CD4-positive, alpha-beta T cell treated with Interleukin-4 for 4 hours (primary cell): Measurements from ENCODE around the gene STARD3.
A peak's percentile ranks its signal among the peaks of the same experiment; 100 is the strongest.

ENCODE experiments used
- DNase-seq: peaks from one replicate; pipeline ENCODE4 v3.0.0-alpha.2; 2020

Gene STARD3

GRCh38 chr17:39621523-39622379 is 15.2 kb upstream of the STARD3 start:
- DNase-seq = peak; percentile 82

DNA sequence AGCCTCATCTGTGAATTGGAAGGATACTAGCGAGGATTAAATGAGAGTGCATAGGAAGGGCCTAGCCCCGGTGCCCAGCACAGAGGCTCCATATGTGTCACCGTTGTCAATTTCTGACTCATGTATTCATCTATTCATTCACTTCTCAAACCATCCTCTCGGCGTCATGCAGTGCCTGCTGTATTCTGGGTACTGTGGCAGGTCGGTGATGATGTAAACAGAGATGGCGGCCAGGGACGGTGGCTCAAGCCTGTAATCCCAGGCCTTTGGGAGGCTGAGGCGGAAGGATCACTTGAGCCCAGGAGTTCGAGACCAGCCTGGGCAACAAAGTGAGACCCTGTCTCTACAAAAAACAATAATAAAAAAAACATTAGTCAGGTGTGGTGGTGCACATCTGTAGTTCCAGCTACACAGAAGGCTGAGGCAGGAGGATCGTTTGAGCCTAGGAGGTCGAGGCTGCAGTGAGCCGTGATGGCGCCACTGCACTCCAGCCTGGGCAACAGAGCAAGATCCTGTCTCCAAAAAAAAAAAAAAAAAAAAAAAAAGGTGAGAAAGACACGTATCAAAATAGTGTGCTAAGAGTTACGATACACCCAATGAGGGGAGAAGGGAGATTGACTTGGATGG is 14.5 kb upstream of the STARD3 start:
- peak; percentile 67 for DNase-seq

DNA sequence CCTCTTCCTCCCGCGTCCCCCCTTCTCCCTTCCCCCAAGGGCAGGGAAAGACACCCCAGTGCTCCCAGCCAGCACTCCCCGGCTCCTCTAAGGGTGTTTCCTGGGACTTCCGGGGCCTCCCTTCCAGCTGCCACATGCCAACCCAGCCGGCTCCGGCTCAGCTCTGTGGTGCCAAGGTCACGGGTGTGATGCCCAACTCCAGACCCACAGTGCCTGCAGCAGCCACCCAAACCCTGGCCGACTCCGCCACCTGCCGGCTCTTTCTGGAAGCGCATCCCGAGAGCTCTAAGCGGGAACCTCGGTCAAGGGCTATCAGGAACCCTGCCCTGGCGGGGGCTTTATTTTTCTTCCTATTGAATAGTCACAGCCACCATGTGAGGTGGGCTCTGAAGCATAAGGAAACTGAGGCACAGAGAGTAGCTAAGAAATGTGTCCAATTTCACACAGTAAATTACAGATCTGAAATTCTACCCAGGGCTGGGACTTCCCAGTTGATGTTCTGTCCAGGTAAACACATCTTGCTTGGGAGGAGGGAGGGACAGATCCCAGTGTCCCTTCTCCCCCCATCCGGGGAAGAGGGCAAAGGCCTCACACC is 13.5 kb upstream of the STARD3 start:
- peak; percentile 84 for DNase-seq

DNA sequence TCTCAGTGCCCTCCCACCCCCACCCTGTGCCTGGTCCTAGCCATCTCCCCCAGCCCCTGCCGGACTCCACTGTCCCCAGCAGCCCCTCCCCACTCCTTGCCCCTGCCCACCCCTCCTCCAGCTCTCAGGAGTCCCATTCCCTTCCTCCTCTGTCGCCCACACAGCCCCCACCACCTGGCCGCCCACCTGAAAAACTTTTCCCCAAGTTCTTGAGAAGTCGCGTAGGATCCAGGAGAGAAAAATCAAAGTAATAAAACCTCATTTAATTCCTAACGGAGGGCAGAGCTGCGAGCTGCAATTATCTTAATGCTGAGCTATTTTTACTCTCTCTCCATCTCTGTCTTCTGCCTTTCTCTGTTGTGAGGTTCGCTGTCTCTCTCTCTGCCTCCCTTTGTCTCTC is 12.6 kb upstream of the STARD3 start:
- DNase-seq = no peak

DNA sequence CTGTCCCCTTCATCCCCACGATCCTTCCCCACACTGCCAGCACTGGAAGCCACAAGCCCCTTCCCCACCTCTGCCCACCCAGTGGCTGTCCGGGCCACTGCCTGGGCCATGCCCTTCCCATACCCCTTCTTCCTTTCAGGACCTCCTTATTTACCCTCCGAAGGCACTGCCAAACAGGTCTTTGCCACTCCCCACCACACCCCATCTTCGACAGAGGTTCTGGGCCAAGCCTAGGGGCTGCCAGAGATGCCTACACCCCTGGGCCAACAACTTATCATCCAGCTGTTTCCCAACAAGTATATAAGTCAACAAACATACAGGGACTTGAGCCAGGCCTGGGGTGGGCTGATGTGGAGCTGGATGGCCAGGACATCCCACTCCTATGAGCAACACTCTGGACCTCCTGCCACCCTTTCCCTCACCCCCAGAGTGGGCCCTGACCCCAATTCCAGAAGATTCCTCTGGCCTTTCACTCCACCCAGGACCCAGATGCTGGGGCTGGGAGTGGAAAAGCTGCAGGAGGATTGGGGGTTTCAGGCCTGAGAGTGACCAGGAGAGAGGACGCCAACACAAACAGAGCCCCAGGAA is 11.7 kb upstream of the STARD3 start:
- no peak for DNase-seq

DNA sequence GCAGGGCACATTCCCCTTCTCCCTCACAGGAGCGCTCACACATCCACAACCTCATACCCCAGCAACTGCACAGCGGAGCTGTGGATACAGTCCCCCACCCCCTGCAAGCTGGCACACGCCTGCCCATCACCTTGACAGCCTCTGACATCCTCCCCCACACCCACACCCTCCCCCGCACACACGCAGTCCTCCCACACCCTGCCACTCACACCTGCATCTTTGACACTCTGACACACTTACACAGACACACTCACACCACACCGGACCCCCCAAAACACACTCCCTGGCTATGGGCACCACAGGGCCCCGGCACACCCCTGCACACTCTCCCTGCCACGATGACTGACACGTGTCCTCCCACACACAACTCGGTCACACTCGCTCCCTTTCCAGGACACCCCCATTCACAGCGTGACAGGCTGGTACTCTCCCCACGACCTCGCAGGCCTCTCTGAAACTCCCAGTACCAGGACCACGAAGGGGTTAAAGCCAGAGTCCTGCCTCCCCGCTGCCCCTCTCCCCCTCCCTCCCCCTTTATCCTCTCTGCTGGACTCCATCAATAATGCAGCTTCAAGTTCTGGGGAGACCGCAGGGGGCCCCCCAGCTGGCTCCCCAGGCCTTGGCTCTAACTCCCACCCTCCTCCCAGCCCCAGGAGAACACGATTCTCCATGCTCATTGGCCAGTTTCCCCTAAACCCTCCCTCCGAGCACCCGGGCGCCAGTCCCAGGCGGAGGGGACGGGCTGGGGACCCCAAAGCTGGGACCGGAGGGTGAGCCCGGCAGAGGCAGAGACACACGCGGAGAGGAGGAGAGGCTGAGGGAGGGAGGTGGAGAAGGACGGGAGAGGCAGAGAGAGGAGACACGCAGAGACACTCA is 10.5 kb upstream of the STARD3 start, which contains the start of gene PPP1R1B:
TSS of gene PPP1R1B (plus strand) at position 782 of the 876 bp plus-strand sequence. CDS start 441 bp downstream, outside the sequence.
- no peak for DNase-seq

DNA sequence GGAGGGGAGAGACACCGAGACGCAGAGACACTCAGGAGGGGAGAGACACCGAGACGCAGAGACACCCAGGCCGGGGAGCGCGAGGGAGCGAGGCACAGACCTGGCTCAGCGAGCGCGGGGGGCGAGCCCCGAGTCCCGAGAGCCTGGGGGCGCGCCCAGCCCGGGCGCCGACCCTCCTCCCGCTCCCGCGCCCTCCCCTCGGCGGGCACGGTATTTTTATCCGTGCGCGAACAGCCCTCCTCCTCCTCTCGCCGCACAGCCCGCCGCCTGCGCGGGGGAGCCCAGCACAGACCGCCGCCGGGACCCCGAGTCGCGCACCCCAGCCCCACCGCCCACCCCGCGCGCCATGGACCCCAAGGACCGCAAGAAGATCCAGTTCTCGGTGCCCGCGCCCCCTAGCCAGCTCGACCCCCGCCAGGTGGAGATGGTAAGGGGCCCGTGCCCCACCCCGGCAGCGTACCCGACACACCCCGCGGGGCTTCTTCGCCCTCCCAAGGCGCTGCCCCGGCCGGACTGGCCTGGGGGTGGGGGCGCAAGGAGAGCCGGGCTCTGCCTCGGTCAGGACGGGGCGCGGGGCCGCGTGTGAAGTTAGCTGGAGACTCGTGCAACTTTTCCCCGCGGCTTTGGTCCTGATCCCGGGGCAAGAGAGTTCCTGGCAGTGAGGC is 9.8 kb upstream of the STARD3 start:
- DNase-seq = no peak

- DNase-seq = no peak
Measured at GRCh38 chr17:39627712-39628516, 9.0 kb upstream of the STARD3 start.

DNA sequence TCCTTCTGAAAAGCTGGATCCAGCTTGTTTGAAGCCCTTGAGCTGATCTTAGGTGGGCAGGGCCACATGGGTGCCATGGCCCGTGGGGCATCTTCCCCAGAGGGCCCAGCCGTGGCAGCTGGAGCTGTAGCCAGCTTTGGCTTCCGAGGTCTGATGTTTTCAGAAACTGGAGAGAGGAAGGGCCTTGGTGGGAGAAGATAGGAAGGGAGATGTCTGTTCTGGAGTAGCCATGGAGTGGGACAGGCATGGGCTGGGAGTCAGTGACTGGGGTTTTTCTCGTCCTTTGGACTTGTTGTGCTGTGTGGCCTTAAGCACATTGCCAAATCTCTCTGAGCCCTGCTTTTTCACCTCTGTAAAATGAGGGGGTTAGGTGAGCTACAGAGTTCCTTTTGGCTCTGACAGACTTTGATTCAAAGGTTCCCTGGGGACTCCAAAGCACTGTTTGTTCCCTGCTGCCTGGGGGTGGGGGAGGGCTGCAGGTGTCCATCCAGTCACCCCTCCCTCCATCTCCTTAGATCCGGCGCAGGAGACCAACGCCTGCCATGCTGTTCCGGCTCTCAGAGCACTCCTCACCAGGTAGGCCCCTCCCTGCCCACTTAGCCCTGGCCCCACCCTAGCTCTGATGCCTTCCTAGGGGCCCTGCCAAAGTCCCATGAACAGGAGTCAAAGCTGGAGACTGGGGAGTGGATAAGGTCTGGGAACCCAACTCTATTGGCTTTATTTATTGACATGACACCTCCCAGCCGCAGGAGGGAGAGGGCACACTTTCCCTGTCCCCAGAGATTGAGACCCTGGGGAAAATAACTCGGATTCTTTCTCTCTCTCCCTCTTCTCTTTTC is 8.1 kb upstream of the STARD3 start:
- DNase-seq = no peak

DNA sequence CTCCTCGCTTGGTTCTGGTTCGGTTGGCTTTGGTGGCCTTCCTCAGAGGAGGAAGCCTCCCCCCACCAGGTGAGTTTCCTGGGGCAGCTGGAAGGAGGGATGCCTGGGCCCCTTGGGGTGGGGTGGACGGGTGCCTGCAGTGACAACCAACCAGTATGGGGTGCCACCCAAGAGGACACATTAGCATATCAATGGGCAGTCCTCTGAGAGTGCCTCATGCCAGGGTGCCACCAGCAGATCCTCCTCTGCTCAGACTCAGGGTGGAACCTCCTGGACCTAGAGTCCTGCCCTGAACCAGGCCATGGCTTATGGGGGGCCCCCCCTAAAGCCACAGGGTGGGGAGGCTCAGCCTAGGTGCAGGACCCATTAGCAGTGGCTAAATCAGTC is 7.5 kb upstream of the STARD3 start:
- no peak for DNase-seq

DNA sequence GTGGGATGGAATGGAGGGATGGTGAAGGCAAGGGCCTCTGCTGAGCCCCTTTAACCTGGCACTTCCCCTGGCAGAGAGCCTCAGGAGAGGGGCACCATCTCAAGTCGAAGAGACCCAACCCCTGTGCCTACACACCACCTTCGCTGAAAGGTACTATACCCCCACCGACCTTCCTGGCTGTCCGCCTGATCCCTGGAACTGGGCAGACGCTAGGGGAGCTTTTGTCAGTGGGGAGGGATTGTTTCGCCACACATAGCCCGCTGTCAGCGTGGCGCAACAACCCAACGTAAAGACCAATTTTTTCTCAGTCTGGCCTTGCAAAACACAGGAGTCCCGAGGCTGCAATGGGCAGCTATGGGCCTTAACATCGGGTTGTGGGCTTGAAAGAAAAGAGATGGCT is 7.0 kb upstream of the STARD3 start:
- DNase-seq = no peak

- no peak for DNase-seq
Measured at GRCh38 chr17:39631403-39631802, 5.5 kb upstream of the STARD3 start.

GRCh38 chr17:39632153-39632941 is 4.6 kb upstream of the STARD3 start:
- DNase-seq = no peak

DNA sequence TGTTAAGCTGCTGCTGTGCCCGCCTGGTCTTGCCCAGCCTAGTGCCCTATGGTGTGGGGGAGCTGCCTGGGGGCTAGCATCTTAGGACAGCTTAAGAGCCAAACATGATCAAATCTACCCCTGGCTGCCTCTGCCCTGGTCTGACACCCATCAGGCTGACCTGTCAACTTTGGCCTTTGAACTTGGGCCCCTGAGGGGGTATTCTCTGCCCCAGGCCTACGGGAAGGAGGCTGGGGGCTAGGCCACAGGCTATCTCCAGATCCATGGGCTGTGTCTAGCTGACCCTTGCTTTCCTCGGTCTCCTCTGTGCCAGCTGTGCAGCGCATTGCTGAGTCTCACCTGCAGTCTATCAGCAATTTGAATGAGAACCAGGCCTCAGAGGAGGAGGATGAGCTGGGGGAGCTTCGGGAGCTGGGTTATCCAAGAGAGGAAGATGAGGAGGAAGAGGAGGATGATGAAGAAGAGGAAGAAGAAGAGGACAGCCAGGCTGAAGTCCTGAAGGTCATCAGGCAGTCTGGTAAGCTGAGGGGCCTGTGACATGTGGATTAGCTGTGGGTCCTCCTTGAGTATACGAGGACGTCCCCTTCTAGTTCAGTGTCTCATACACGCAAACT is 3.3 kb upstream of the STARD3 start:
- DNase-seq = no peak

GRCh38 chr17:39634384-39634871 is 2.5 kb upstream of the STARD3 start:
- peak; percentile 45 for DNase-seq

DNA sequence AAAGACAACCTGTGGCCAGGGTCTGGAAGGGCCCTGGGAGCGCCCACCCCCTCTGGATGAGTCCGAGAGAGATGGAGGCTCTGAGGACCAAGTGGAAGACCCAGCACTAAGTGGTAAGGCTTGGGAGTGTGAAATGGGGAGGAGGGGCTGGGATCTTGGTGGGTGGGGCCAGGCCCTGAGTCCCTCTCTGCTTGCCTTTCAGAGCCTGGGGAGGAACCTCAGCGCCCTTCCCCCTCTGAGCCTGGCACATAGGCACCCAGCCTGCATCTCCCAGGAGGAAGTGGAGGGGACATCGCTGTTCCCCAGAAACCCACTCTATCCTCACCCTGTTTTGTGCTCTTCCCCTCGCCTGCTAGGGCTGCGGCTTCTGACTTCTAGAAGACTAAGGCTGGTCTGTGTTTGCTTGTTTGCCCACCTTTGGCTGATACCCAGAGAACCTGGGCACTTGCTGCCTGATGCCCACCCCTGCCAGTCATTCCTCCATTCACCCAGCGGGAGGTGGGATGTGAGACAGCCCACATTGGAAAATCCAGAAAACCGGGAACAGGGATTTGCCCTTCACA is 1.2 kb upstream of the STARD3 start:
- DNase-seq = no peak

- DNase-seq = no peak
Measured at GRCh38 chr17:39636587-39636926, 387 bp upstream of the STARD3 start.

DNA sequence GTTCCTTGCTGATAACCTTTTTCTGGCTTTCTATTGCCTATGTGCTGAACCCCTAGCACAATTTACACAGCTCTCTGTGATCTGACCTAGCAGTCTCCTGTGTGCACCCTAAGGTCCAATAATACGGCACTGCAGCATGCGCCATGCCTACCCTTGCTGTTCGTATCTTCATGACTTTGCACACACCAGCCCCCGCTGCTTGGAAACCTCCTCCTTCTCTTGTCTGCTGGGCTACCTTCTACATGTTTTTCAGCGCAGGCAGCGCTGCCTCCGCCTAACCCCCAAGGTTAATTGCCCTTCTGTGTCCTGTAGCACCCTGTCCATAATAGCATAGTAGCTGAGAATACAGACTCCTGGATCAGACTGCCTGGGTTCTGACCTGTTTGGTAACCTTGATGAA is 1.4 kb downstream of the STARD3 start:
- DNase-seq = no peak
